HT-29 (cell line): Measurements from ENCODE around the gene DDN. TPM values are rescaled to one million over a fixed set of nuclear protein-coding genes. Genes with fewer than 3 reads are reported as not detected.
A peak's percentile ranks its signal among the peaks of the same experiment; 100 is the strongest.

ENCODE experiments used
- DNase-seq: peaks from one replicate; pipeline ENCODE4 v3.0.0-alpha.2; 2015; ENCODE audit warnings: low spot score
- total RNA-seq: library from RNA; depleted of rRNA; stranded (reverse); fragments of >200 nt; shearing (Covaris generic); gene quantifications from 2 replicates; pipeline ENCODE4 v1.2.3, GENCODE V29; 2014; rRNA removed

The DDN gene
- total RNA-seq, result 0.66 and 0.83 TPM in 2 replicates

GRCh38 chr12:48999371-49000131 is at the start of gene DDN:
Gene DDN, minus strand, starts transcription at chr12:48999375. Its CDS starts 88 bp downstream, at chr12:48999287.
- DNase-seq, result no peak

- DNase-seq, result no peak
Measured at GRCh38 chr12:49048953-49049352, 49.8 kb upstream of the DDN start.

GRCh38 chr12:49046129-49046895 is 47.1 kb upstream of the DDN start:
- no peak for DNase-seq

GRCh38 chr12:49044660-49045059 is 45.5 kb upstream of the DDN start:
- DNase-seq, result no peak

- DNase-seq, result peak; percentile 55
Measured at GRCh38 chr12:49043856-49044258, 44.7 kb upstream of the DDN start.

GRCh38 chr12:49043241-49043640 is 44.1 kb upstream of the DDN start:
- DNase-seq, result no peak

GRCh38 chr12:49041881-49042484 is 42.8 kb upstream of the DDN start:
- DNase-seq, result no peak

GRCh38 chr12:49041036-49041880 is 42.1 kb upstream of the DDN start:
- no peak for DNase-seq

GRCh38 chr12:49040364-49040855 is 41.2 kb upstream of the DDN start:
- no peak for DNase-seq

- DNase-seq, result no peak
Measured at GRCh38 chr12:49039421-49040363, 40.5 kb upstream of the DDN start.

- no peak for DNase-seq
Measured at GRCh38 chr12:49038291-49038955, 39.2 kb upstream of the DDN start.

- no peak for DNase-seq
Measured at GRCh38 chr12:49037947-49038237, 38.7 kb upstream of the DDN start.

- no peak for DNase-seq
Measured at GRCh38 chr12:49037111-49037946, 38.2 kb upstream of the DDN start.

GRCh38 chr12:49036029-49036428 is 36.9 kb upstream of the DDN start:
- DNase-seq, result no peak

- no peak for DNase-seq
Measured at GRCh38 chr12:49034286-49034622, 35.1 kb upstream of the DDN start.

GRCh38 chr12:49033611-49034285 is 34.6 kb upstream of the DDN start:
- no peak for DNase-seq

- no peak for DNase-seq
Measured at GRCh38 chr12:49032679-49033447, 33.7 kb upstream of the DDN start.

- DNase-seq, result no peak
Measured at GRCh38 chr12:49032276-49032675, 33.1 kb upstream of the DDN start.
